Chondrocyte (in vitro differentiated cells): Measurements from ENCODE around the gene LPAR6. TPM values are rescaled to one million over a fixed set of nuclear protein-coding genes. Genes with fewer than 3 reads are reported as not detected.

Experiments
- DNase-seq: peaks from one replicate; pipeline ENCODE4 v3.0.0; 2021; ENCODE audit warnings: mixed read lengths, low spot score
- H3K27ac Mint-ChIP-seq: one replicate; pipeline ENCODE4 v1.8.0; 2021; ENCODE audit warnings: mild to moderate bottlenecking, moderate library complexity, mixed read lengths; ENCODE audit not compliant: unreplicated experiment
- H3K27me3 Mint-ChIP-seq: 2 replicates; pipeline ENCODE4 v1.8.0; 2021; ENCODE audit warnings: low read depth, mixed read lengths
- H3K36me3 Mint-ChIP-seq: 2 replicates; pipeline ENCODE4 v1.8.0; 2021; ENCODE audit warnings: low read depth, mixed read lengths
- H3K4me1 Mint-ChIP-seq: 2 replicates; pipeline ENCODE4 v1.8.0; 2021; ENCODE audit warnings: low read depth, mild to moderate bottlenecking, mixed read lengths
- H3K4me3 Mint-ChIP-seq: one replicate; pipeline ENCODE4 v1.8.0; 2021; ENCODE audit warnings: mild to moderate bottlenecking, moderate library complexity, mixed read lengths; ENCODE audit not compliant: unreplicated experiment
- H3K9me3 Mint-ChIP-seq: 2 replicates; pipeline ENCODE4 v1.8.0; 2021; ENCODE audit warnings: low read depth, mixed read lengths
- total RNA-seq: library from RNA; stranded (reverse); gene quantifications from 3 replicates; pipeline ENCODE4 v1.2.1, GENCODE V29; 2021
- TF ChIP-seq, protein P1 (sequence below): fragments of 200-600 bp; sonication (generic); IDR thresholded peaks from 2 replicates; pipeline ENCODE4 v1.5.0; 2021; ENCODE audit warnings: antibody characterized with exemption, mild to moderate bottlenecking, moderate library complexity

Gene LPAR6
- total RNA-seq, 1 donor from 2014 or later = 4.1 TPM

DNA sequence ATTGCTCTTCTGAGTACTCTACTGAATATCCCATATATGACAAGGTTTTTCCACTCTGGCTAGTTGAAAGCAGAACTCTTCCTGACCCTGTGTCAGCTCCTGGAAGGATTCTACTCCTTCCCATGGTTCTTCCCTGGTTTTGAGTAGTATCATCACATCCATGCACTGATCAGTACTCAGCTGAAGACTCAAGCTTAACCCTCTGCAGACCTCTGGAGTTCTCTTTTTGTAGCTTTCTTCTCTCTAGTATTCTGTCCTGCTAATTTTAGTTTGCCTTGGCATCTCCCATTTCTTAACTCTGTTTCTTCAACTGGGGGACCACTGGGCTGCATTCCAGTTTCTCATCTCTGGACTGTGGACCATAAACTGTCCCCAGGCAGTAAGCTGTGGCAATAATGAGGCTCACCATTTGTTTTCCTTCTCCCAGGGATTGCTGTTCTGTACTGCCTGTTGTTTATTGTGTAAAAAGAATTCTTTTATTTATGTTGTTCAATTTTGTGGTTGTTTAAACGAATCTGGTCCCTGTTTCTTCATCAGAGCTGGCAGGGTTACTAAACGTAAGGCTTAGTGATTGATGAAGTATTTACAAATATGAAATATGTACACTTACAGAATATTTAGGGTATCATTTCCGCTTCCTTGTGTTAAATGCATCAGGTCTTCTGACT lies 19.7 kb downstream of the LPAR6 start:
- no peak for DNase-seq
- peaks cover 16% of the 10 kb centered on the region for H3K9me3 Mint-ChIP-seq
- no peak overlapping the region for H3K4me3 Mint-ChIP-seq
- peaks cover 5% of the 10 kb centered on the region for H3K4me1 Mint-ChIP-seq
- H3K27me3 Mint-ChIP-seq = no peaks in the 10 kb centered on the region
- peaks cover 34% of the 10 kb centered on the region for H3K36me3 Mint-ChIP-seq
- TF ChIP-seq, protein P1, sequence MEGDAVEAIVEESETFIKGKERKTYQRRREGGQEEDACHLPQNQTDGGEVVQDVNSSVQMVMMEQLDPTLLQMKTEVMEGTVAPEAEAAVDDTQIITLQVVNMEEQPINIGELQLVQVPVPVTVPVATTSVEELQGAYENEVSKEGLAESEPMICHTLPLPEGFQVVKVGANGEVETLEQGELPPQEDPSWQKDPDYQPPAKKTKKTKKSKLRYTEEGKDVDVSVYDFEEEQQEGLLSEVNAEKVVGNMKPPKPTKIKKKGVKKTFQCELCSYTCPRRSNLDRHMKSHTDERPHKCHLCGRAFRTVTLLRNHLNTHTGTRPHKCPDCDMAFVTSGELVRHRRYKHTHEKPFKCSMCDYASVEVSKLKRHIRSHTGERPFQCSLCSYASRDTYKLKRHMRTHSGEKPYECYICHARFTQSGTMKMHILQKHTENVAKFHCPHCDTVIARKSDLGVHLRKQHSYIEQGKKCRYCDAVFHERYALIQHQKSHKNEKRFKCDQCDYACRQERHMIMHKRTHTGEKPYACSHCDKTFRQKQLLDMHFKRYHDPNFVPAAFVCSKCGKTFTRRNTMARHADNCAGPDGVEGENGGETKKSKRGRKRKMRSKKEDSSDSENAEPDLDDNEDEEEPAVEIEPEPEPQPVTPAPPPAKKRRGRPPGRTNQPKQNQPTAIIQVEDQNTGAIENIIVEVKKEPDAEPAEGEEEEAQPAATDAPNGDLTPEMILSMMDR = no peak
- no peak overlapping the region for H3K27ac Mint-ChIP-seq

DNA sequence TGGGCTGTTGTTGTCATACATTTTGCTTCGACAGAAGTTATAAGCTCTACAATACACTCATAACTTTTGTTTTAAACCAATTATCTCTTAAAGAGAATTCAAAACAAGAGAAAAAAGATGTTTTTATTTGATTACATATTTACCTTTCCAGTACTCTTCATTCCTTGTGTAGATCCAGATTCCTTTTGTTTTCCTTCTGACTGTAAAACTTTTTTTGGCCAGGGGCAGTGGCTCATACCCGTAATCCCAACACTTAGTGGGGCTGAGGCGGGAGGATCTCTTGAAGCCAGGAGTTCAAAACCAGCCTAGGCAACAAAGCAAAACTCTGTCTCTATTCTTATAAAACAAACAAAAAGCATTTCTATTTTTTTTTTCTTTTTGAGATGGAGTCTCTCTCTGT lies 21.7 kb downstream of the LPAR6 start:
- Mint-ChIP-seq H3K27ac (no peak overlapping the region), H3K27me3 (no peaks in the 10 kb centered on the region), H3K4me1 (no peaks in the 10 kb centered on the region), H3K4me3 (no peak overlapping the region), H3K9me3 (peaks cover 11% of the 10 kb centered on the region), H3K36me3 (peaks cover 30% of the 10 kb centered on the region)
- no peak for DNase-seq
- TF ChIP-seq, protein P1 = no peak

DNA sequence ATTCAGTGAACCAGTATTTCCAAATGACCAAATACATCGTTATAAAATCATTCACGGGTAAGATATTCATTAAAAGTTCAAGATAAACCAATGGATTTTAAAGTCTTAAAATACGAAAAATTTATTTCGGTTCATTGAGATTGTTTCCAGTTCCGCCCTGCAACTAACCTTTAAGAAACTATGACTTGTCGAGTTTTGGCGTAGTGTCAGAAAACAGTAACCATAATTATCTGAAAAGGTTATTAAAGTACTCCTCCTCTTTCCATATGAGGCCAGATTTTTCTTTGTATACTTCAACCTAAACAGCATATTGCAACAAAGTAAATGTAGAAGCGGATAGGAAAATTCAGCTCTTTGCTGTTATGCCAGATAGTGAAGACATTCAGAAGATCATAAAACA lies 26.1 kb downstream of the LPAR6 start:
- no peak for DNase-seq
- Mint-ChIP-seq H3K4me3 (no peak overlapping the region), H3K9me3 (peaks cover 3% of the 10 kb centered on the region), H3K27me3 (no peaks in the 10 kb centered on the region), H3K27ac (no peak overlapping the region), H3K36me3 (peaks cover 12% of the 10 kb centered on the region), H3K4me1 (no peaks in the 10 kb centered on the region)
- TF ChIP-seq, protein P1 = no peak

DNA sequence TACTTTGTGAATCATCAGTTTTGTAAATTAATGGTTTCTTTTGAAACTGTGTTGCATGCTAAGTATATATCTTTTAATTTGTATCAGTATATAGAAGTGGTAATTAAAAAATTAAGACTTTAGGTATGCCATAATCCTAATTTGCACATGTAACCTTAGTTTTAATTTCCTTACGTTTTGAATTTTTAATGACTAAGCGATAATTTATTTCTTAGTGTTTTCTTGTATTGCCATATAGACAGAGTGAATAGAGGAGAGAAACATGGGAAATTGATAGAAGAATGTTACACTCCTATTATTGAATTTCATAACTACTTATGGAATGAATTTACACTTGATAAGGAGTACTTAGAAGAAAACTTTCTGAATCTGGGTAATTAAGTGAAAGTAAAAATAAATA lies 29.5 kb downstream of the LPAR6 start:
- H3K9me3 Mint-ChIP-seq = no peaks in the 10 kb centered on the region
- H3K27ac Mint-ChIP-seq = no peak overlapping the region

DNA sequence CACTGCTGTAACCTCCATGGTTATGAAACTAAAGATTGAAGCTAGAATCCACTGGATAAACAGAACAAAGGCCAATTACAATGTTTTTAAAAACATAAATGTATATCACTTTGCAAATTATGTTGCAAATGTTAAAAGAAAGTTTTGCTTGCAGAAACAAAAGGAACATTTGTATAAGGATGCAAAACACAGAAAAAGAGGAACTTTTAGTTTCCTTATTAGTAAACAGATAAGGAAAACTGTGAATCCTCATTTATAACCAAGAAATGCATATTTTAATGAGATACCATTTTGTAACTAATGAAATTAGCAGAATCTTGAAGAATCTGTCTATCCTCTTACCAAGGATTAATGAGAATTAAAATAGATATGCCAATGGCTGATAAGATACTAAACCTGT lies 32.3 kb downstream of the LPAR6 start:
- no peaks in the 10 kb centered on the region for H3K27me3 Mint-ChIP-seq
- DNase-seq = no peak
- TF ChIP-seq, protein P1 = no peak
- H3K9me3 Mint-ChIP-seq = no peaks in the 10 kb centered on the region
- H3K36me3 Mint-ChIP-seq = peaks cover 18% of the 10 kb centered on the region
- no peak overlapping the region for H3K4me3 Mint-ChIP-seq
- no peaks in the 10 kb centered on the region for H3K4me1 Mint-ChIP-seq
- no peak overlapping the region for H3K27ac Mint-ChIP-seq

More for the DNA sequence above, 29.5 kb downstream of the LPAR6 start:
- TF ChIP-seq, protein P1 = no peak
- Mint-ChIP-seq H3K36me3 (peaks cover 15% of the 10 kb centered on the region), H3K4me1 (no peaks in the 10 kb centered on the region), H3K27me3 (no peaks in the 10 kb centered on the region), H3K4me3 (no peak overlapping the region)
- no peak for DNase-seq
